Stimulated activated CD8-positive, alpha-beta memory T cell treated with anti-CD3 and anti-CD28 coated beads, Interleukin-7, amount 100 ng/mL, for 1 hour (primary cell): ENCODE results near the gene TCF19.

Source experiments
- DNase-seq, 2 donors: peaks; one replicate each; pipeline ENCODE4 v3.0.0-alpha.2; 2020; ENCODE audit warnings: low read depth in 2 of 2

Gene TCF19

DNA sequence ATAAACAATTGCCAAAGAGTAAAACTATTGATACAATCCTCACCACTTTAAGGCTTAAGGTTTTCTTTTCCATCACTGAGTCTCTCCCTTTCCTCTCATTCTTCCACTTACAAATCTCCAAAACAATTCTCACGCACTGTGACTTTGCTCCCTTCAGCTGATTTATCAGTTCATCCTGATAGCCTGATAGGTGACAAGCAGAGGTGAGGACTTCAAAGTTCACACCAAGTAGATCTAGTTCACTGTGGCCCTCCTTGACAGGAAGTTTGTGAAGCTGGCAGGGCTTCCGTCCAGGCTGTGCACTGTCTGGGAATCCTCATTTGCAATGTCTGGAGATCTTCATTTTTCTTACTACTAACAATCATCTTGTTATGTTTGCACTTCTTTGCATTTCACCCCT is 47.2 kb downstream of the TCF19 start:
- DNase-seq: no peak

DNA sequence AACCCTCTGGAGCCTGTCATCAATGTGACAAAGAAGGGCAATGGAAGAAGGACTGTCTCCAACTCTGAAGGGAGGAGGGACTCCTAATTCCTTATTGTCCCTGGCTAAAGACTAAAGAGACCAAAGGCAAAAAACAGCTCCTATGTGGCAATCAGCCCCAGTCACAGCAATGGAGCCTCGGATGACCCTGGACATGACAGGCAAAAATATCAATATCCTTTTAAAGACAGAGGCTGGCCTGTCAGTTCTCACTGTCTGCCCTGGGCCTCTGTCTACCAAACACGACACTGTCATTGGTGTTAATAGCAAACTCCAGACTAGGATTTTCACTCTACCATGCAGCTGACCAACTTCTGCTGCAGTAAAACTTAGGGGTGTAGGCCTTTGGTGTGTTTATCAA is 50.1 kb downstream of the TCF19 start:
- DNase-seq: no peak

DNA sequence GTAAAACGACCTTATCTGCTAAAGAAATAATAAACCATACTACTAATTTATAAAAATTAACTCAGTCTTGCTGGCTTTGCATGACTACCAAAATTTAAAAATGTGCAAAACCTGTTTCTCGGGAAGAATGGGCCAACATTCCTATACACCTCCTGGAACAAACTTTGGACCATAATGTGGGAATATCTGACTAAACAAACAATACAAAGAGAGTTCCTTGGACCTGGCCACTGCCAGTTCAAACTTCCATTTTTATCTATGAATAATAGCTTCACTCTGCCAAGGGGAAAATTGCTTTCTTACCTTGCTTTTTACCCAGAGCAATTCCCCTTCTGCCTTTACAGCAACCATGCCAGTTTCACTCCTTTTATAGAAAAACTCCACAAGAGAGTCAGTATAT is 50.7 kb downstream of the TCF19 start:
- no peak for DNase-seq

DNA sequence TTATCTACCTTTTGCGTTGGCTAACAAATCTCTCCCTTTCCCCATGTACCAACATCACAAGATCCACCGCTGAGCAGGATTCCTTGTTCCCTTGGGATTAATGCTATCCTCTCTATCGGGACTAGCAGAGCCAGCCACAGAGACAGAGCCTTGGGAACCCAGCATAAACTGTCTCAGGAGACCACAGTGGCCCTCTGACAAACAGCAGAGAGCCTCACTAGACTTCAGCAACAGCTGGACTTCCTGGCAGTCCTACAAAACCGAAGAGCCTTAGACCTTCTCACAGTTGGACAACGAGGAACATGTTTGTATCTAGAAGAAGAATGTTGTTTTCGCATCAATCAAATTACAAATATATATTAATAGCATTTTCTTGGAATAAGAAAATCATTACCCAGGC is 51.7 kb downstream of the TCF19 start:
- DNase-seq: no peak

DNA sequence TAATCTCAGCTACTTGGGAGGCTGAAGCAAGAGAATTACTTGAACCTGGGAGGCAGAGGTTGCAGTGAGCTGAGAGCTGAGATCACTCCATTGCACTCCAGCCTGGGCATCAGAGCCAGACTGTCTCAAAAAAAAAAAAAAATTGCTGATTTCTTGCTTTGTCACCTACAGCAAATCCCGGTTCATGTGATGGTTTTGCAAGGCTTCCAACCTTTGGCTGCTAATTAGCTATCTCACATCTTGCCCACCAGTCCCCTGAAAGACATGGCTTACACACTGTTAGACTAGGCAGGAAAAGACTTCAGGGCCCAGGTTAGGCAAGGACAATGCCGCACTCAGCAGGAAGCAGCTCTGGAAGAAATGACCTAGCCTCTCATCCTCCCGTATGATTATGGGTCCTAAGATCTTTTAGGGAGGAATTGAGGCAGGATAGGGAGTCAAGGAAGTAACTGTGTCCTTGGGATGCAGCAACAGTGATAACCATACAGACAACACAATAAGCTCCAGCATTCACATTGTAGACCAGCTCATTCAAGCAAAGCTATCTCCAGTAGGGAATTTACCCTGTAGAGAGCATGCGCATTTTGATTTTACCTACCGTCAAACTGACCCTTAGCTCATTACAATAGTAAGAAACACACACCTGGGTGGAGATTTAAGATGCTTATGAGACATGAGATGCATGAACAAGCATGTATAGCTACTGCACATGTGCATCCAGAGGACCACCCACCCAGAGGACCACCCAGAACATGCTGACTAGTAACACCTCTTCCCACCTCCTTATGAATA is 52.5 kb downstream of the TCF19 start:
- no peak for DNase-seq
